NCI-H1436 (cell line): ENCODE measurements around the gene ETFDH.
"Not testable (repeated sequence)": the region's sequence is repeated elsewhere in the genome, so short reads cannot be mapped to it uniquely, and the experiment has no call there.

Experiments
- DNase-seq: peaks from one replicate; lab custom pipeline; 2025; lab: John Stamatoyannopoulos, UW

ETFDH gene

DNA sequence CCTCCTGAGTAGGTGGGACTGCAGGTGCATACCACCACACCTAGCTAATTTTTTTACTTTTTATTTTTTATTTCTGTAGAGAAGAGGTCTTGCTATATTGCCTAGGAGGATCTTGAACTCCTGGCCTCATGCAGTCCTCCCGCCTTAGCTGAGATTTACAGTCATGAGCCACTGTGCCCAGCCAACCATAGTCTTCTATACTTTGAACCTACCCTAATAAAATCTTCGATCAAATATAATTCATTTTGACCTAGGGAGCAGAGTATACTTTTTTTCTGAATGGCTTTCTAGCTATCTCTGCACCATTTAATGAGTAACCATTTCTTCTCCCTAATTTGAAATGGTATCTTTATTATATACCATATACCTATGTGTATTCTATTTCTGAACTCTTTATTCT is 6.7 kb downstream of the ETFDH start:
- no peak for DNase-seq

DNA sequence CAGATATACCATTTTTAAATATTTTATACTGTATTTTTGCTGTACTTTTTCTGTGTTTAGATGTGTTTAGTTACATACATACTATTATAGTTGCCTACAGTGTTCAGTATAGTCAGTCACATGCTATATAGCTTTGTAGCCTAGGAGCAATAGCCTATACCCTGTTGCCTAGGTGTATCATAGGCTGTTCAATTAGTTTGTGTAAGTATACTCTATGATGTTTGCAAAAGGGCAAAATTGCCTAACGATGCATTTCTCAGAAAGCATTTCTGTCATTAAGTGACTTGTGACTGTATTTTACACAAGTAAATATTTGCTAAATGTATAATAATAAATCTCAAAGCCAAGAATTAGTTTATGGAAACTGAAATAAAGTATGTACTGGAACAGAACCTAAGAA is 9.5 kb downstream of the ETFDH start:
- no peak for DNase-seq

DNA sequence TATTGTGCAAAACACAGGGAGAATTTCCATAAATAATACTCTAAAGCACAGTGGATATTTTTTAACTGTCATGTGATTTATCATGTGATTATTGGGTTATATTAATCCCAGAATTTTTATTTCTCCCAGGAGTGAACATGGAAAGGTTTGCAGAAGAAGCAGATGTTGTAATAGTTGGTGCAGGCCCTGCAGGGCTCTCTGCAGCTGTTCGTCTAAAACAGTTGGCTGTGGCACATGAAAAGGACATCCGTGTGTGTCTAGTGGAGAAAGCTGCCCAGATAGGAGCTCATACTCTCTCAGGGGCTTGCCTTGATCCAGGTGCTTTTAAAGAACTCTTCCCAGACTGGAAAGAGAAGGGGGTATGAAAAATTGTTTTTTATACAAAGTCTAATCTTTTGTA is 10.0 kb downstream of the ETFDH start:
- no peak for DNase-seq

DNA sequence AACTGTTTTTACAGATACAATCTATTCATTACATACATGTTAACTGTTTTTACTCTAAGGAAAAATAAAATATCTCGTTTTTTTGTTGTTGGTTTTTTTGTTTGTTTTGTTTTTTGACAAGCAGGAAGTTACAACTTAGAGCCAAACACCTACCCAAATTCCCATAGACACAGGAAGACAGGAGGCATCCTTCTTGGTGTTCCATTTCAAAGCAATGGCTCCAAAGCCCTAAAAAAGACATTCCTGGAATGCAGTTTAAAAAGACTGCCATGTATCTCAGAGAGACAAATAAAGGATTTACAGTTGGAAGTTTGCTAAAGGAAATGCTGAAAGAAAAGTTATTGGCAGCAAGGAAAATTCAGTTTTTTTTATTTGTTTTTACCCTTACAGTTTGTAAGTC is 16.7 kb downstream of the ETFDH start:
- no peak for DNase-seq

DNA sequence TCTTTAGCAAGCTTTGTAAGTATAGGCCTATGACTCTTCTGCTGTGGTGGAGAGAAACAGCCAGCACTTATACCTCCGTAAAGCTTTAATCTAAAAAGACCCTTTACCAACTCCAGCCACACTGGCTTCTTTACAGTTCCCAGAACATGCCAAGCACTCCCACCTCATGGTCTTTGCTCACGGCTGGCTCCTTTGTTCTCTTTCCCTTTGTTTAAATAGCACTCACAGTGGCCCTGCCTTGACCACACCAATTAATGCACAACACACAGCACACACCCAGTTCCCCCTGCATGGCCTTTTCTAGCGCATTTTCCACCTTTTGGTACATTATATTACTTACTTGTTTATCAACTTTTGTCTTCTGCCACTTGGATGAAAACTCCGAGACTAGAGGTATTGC is 32.2 kb downstream of the ETFDH start:
- no peak for DNase-seq

DNA sequence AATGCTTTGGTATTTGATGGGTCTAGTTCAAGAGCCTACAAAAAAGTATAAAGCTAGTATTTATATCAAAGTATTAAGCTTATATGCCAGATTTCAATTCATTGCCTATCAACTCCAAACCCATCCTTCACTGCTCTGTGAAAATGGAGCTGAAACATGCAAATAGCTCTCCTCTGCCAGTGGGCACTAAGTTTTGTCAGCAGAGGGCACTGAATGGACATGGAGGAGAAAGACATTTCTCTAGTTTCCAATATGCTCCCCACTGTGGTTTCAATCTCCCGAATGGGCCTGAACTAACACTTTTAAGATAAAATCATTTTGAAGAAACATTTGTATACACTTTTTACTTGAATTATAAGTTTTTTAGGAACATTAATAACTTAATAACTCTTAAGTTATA is 38.7 kb downstream of the ETFDH start:
- no peak for DNase-seq

DNA sequence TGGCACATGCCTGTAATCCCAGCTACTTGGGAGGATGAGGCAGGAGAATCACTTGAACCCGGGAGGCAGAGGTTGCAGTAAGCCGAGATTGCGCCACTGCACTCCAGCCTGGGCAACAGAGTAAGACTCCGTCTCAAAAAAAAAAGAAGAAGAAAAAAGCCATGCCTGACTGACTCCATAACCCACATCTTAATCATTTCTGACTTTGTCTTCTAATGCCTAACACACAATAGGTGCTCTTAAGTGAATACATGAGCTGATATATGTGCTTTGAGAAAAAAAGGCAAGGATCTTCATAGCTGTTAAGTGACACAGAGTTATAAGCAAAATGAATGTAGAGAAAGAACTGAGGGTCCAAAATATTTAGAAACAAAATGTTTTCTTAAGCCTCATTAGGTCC is 40.5 kb downstream of the ETFDH start:
- not testable (repeated sequence) for DNase-seq

DNA sequence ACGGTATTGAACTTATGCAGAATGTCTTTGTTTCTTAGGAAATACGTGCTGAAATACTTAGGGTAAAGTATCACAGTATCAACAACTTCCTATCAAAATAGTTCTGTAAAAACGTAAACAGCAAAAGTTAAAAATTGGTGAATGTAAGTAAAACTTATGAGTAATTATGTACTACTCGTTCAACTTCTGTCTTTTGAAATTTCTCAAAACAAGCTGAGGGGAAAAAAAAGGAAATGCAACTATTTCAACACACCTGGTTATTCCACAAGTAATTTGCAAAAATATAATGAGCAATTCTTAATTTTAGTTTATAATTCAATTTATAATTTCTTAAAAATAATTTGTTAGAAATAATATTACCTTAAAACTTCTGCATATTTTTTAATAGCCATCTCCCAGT is 42.8 kb downstream of the ETFDH start:
- no peak for DNase-seq

DNA sequence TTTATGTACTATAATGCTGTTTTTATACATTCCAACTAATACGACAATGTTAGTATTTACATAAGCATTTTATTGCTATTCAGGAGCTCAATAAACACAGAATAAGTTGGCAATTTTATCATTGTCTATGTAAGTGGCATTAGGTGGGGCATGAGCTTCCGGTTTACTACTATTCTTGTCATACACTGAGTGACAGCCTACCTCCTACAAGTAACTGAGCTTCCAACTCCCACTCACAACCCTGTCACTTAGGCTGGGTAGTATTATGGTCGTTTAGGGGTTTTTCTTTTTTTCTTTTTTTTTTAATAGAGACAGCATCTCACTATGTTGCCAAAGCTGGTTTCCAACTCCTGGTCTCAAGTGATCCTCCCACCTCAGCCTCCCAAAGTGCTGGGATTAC is 43.7 kb downstream of the ETFDH start:
- DNase-seq = no peak

DNA sequence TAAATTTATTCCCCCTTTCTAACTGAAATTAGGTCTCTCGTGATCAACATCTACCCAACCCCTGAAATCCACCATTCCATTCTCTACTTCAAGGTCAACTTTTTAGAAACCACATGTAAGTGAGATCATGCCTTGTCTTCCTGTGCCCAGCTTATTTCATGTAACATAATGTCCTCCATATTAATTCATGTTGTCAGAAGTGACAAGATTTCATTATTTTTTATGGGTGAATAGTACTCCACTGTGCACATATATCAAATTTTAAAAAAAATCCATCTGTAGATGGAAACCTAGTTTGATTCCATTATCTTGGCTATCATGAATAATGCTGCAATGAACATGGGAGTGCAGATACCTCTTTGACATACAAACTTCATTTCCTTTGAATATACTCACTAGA is 49.6 kb downstream of the ETFDH start:
- no peak for DNase-seq

DNA sequence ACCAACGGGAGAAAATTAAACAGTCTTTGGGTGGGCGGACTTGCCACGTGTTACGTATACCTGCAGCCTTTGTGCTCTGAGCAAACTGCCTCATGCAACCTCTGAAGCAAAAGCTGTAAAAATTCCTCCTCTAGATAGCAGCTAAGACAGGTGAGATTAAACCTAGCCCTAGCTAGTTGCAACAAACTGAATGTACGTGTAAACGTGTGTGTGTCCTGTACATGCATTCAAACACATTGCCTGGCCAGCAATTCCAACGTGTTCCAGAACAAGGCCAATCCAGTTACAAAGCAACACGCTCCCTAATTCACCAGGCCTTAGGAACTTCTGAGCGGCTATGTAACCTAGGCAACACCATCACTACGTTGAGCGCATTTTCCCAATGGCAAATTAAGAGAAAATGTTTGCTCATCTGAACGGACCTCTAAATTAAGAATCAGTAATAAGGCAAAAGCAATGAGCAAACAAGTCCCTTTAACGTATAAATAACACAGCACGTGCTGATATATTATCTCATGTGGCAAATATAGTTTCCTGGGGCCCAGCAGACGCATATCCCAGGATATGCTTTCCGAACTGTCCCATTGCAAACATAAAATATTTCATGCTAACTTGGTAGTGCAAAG is 50.3 kb downstream of the ETFDH start:
- DNase-seq = no peak

DNA sequence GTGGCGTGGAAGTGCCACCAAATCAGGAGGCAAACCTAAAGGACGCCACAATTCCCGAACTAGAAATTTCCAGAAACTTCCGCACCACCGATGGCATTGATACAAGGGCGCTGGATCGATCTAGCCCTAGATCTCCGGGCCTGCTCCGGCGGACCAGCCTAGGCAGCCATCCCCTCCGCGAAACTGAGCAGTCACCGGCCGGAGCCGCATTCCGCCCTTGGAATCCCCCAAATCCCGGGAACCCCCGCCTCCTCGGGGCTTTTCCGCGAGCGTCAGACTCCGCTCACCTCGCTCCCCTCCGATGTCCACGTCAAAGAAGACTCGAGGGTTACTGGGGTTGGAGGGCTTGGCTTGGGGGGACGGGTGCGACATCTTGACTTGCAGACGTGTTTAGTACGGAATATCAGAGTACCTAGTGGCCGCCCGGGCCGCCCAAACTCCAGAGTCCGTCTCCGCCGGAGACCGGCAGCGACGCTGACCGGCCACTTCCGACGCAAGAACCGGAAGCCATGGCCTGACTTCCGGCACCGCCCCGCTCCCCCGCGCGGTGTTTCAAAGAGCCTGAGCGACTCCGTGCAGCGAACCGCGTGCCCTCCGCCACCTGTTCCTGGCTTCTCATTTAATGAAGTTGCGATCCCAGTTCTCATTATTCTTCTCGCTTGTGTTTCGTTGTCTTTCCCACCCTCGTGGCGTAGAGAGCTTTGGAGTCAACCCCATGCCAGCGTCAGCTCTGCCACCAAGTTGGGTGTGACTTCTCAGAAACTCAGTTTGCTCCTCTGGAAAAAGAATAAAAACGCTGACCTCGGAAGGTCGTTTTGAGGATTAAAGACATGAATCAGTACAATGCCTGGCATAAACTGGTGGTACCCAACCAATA is 51.1 kb downstream of the ETFDH start, which contains the start of gene PPID:
TSS of gene PPID (minus strand) at position 480 of the 877 bp plus-strand sequence. CDS start at position 372, 108 bp downstream.
- peak; percentile 68 for DNase-seq

DNA sequence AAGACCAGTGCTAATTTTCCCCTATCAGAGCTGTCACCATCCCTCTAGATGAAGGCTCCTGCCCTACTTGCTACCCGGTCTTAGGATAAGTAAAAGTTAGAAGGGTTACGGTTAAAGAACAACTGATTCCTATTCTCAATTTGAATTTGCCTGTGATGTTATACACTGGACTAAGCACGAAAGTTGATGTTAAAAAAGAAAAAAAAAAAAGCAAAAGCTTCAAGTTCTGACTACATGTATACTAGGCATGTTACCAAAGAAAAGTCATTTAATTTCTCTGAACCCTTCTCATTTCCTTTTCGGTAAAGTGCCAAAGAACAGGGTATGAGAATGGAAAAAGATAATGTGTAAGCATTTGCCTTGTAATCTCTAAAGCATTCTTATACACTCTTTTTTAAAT is 52.5 kb downstream of the ETFDH start:
- no peak for DNase-seq

DNA sequence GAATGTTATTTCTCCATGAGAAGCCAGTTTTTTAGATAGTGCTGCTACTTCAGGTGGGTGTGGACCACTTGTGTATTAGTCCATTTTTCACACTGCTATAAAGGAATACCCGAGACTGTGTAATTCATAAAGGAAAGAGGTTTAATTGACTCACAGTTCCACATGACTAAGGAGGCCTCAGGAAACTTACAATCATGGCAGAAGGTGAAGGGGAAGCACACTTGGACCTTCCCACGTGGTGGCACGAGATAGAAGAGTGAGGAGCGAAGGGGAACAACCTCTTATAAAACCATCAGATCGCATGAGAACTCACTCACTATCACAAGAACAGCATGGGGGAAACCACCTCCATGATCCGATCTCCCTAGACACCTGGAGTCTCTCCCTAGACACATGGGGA is 54.5 kb downstream of the ETFDH start:
- DNase-seq = no peak

DNA sequence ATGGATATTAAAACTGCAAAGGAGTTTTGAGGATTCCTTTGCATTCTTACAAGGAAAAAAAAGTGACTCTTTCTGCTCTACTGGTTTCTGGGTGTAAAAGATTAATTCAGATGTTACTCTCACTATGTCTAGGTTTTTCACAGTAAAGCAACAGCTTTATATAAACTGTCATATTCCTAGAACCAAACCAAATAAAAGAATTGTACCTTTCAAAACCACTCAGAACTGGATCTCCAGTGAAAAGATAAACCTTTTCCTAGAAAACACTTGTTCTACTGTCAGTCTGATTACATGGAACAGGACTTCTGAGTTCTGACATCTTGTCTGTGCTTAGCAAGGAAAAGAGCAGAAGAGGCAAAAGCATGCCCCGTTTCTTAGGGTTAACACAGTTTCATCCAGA is 56.1 kb downstream of the ETFDH start:
- DNase-seq = no peak

DNA sequence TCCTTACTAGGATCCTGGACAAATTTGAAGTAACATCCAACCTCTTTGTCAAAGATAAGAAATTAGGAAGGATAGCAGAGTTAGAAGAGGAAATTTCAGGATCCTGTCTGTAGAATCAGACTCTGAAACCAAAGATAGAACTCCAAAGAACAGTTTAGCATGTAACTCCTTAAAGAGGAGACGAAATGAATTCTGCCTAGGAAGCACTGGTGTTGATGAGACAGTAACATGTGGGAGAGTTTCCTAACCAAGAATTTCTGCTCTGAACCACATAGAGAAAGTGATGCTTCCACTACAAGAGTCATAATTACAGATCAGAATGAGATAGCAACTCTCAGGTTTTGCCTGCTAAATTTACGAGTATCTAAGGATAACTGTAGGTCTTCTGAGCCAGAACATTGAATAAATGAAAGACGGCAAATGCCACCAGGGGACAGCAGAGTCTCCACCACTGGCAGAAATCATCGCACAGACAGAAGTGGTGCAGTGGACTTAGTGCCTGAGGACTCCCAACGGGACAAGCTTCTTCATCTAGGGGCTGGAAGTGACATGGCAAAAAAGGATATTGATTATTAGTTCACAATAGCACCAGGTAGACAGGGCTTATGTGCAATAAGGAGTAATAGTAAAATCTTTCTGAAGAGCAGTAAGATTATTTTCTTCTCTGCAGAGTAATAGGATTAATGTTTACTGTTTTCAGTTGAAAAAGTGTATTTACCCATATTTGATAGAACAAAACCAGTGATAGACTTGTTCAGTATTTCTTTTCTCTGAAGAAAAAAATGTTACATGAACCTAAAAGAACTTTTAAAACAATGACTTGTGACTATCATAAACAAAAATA is 57.8 kb downstream of the ETFDH start:
- peak; percentile 0 for DNase-seq

DNA sequence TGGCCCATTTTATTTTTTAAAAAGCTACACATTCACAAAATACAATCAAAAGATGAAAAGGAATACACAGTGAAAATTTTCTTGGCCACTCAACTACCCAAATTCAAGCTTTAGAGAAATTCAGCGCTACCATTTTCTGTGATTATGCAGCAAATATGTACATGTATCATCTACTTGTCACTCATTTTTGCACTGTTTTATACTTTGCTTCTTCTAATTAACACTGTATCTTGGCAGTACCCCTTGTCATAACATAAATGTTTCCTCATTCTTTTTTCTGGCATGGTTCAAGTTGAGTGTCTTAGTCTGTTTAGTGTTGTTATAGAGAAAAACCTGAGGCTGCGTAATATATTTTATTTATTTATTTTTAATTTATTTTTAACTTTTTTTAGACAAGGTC is 66.8 kb downstream of the ETFDH start:
- no peak for DNase-seq

DNA sequence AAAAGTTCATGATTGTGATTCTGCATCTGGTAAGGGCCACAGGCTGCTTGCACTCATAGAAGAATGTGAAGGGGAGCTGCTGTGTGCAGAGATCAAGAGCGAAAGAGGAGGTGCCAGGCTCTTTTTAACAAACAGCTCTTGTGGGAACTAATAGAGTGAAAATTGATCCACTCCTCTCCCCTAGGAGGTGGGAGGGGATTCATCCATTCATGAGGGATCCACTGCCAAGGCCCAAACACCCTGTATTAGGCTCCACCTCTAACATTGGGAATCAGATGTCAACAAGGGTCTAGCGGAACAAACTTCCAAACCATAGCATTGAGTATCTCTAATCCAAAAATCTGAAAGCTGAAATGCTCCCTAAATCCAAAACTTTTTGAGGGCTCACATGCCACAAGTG is 67.5 kb downstream of the ETFDH start:
- DNase-seq = no peak

DNA sequence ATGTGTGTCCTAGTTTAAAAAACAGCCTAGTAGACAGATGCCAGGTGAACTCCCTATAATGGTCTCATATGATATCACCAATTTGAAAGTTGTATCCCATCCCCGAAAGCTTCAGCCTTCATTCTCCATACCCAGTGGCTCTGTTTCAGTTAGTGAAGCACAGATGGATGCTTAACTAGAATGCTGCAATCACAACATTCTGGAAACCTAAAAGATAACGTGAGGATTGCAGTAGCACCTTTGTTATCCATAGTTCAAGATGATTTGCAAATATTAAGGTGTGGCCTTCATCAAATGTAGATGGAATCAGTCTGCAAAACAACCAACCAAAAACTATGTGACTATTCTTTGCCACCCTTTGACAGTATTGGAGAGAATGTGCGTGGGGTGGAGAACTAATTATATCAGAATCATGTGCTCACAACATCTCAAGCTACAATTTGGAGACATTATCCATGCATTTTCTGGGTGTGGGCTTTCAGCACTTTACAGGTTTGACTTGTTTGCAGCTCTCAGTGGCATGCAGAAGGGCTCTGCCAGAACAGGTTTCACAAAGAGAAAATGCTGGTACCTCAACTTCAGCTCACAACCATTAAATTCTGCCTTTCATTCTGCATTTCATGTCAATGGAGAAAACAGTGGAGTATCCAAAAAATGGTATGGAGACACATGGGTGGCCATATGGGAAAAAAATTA is 69.4 kb downstream of the ETFDH start:
- DNase-seq = no peak

DNA sequence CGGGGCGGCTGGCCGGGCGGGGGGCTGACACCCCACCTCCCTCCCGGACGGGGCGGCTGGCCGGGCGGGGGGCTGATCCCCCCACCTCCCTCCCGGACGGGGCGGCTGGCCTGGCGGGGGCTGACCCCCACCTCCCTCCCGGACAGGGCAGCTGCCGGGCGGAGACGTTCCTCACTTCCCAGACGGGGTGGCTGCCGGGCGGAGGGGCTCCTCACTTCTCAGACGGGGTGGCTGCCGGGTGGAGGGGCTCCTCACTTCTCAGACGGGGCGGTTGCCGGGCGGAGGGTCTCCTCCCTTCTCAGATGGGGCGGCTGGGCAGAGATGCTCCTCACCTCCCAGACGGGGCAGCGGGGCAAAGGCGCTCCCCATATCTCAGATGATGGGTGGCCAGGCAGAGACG is 74.4 kb downstream of the ETFDH start:
- DNase-seq = not testable (repeated sequence)

DNA sequence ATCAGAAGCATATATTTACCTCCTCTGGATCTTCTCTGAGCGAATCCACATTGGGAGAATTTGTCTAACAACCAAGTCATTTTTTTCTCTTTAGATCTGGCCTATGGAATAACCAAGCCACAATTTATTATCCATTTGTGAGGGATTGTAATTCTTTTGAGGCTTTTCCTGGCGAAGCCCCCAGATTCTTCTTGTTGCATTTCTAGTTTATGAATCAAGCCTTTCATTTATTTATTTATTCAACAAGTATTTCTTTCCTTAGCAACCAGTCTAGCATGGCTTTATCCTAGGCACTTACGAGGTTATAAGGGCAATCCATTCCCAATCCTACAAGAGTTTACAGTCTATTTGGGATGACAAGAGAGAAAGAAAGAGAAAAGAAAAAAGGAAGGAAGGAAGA is 78.3 kb downstream of the ETFDH start:
- DNase-seq = no peak
